HCT116 (cell line): ENCODE measurements around the gene BCL2L11.

Experiments used
- POLR2A ChIP-seq: IDR thresholded peaks from 2 replicates; pipeline ENCODE4 v1.7.0; 2011; ENCODE audit warnings: borderline replicate concordance; ENCODE audit not compliant: insufficient read depth, insufficient read length; ENCODE audit errors: extremely low read depth
- YY1 ChIP-seq: IDR thresholded peaks from 2 replicates; pipeline ENCODE4 v1.6.1; 2011; ENCODE audit warnings: low read length, low read depth, moderate library complexity, mild to moderate bottlenecking; ENCODE audit not compliant: insufficient replicate concordance; ENCODE audit errors: extremely low read depth
- TF ChIP-seq, protein P1 (sequence below): IDR thresholded peaks from 2 replicates; pipeline ENCODE4 v1.6.1; 2012
- TF ChIP-seq, protein P2 (sequence below), 3 experiments: fragments of 200-600 bp in 1 of 3; sonication (generic) in 1 of 3; IDR thresholded peaks in 2 of 3; conservative IDR thresholded peaks in 1 of 3; 2 replicates each; pipeline ENCODE4 v1.5.1; 2012 to 2017; ENCODE audit warnings: low read depth in 2 of 3, low read length in 2 of 3, antibody characterized with exemption in 1 of 3, borderline replicate concordance in 1 of 3, control low read depth in 1 of 3, mild to moderate bottlenecking in 1 of 3, mixed read lengths in 1 of 3, mixed run types in 1 of 3, moderate library complexity in 1 of 3; ENCODE audit not compliant: insufficient read depth in 1 of 3

DNA sequence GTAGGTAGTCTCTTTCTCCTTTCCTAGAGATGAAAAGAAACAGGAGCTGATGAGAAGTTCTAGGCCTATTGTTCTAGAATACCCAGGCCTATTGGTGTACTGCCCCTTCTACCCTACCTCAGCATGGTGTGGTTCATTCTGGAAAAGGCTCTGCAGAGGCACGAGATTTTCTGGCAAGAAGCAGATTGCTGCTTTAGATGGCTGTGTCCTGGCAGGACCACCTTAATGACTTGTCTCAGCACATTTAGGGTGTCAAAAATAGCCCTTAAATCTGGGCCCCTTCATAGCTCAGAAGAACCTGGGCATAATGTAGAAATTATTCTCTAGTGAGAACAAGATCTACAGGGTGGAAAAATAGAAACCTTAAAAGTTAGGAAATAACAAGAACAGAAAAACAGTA, 87.9 kb downstream of the BCL2L11 start:
- TF ChIP-seq YY1 (no peak), POLR2A (no peak)
- TF ChIP-seq, protein P1, sequence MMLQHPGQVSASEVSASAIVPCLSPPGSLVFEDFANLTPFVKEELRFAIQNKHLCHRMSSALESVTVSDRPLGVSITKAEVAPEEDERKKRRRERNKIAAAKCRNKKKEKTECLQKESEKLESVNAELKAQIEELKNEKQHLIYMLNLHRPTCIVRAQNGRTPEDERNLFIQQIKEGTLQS: no peak
- TF ChIP-seq, protein P2, sequence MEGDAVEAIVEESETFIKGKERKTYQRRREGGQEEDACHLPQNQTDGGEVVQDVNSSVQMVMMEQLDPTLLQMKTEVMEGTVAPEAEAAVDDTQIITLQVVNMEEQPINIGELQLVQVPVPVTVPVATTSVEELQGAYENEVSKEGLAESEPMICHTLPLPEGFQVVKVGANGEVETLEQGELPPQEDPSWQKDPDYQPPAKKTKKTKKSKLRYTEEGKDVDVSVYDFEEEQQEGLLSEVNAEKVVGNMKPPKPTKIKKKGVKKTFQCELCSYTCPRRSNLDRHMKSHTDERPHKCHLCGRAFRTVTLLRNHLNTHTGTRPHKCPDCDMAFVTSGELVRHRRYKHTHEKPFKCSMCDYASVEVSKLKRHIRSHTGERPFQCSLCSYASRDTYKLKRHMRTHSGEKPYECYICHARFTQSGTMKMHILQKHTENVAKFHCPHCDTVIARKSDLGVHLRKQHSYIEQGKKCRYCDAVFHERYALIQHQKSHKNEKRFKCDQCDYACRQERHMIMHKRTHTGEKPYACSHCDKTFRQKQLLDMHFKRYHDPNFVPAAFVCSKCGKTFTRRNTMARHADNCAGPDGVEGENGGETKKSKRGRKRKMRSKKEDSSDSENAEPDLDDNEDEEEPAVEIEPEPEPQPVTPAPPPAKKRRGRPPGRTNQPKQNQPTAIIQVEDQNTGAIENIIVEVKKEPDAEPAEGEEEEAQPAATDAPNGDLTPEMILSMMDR (IDR thresholded peaks at IDR 0.05 in 2 of 3, conservative IDR thresholded peaks at IDR 0.05 in 1 of 3; ENCODE audit: borderline replicate concordance in 1 of 3, insufficient read depth in 1 of 3, low read depth in 2 of 3, low read length in 2 of 3): no peak
